ENCODE results near the gene STXBP5L. TPM values are rescaled to one million over a fixed set of nuclear protein-coding genes. Genes with fewer than 3 reads are reported as not detected.

STXBP5L gene
- total and polyA plus RNA-seq, 2 experiments from 2014 or later = 0.02 to 0.24 TPM

GRCh38 chr3:121414924-121415323 is 506.9 kb downstream of the STXBP5L start:
- TF ChIP-seq CTCF (IDR thresholded peaks at IDR 0.05; ENCODE audit: low read depth, low read length) = no peak
- no peaks in the 10 kb centered on the region for H3K9me3 ChIP-seq (ENCODE audit: low read depth)
- DNase-seq (ENCODE audit: low read depth in 1 of 2, low spot score in 1 of 2) = peak in 1 of 2 donors; percentile 7

GRCh38 chr3:121418182-121418581 is 510.2 kb downstream of the STXBP5L start:
- Histone ChIP-seq H3K27me3 (no peaks in the 10 kb centered on the region), H3K4me1 (ENCODE audit: low read depth) (no peaks in the 10 kb centered on the region), H3K9me3 (ENCODE audit: low read depth) (no peaks in the 10 kb centered on the region), H3K36me3 (no peaks in the 10 kb centered on the region), H3K27ac (no peak overlapping the region), H3K4me3 (no peak overlapping the region)
- DNase-seq (ENCODE audit: low read depth in 1 of 2, low spot score in 1 of 2) = no peak
- TF ChIP-seq CTCF (IDR thresholded peaks at IDR 0.05; ENCODE audit: low read depth, low read length) = no peak

More at GRCh38 chr3:121414924-121415323, 506.9 kb downstream of the STXBP5L start:
- Histone ChIP-seq H3K36me3 (no peaks in the 10 kb centered on the region), H3K4me1 (ENCODE audit: low read depth) (no peaks in the 10 kb centered on the region), H3K27me3 (no peaks in the 10 kb centered on the region), H3K4me3 (no peak overlapping the region), H3K27ac (no peak overlapping the region)

GRCh38 chr3:121424549-121424948 is 516.5 kb downstream of the STXBP5L start:
- H3K4me1 ChIP-seq (ENCODE audit: low read depth) = no peaks in the 10 kb centered on the region
- no peak for DNase-seq (ENCODE audit: low read depth in 1 of 2, low spot score in 1 of 2)
- TF ChIP-seq CTCF (IDR thresholded peaks at IDR 0.05; ENCODE audit: low read depth, low read length) = no peak
- H3K27me3 ChIP-seq = no peaks in the 10 kb centered on the region
- no peaks in the 10 kb centered on the region for H3K9me3 ChIP-seq (ENCODE audit: low read depth)
- no peak overlapping the region for H3K27ac ChIP-seq
- no peak overlapping the region for H3K4me3 ChIP-seq
- no peaks in the 10 kb centered on the region for H3K36me3 ChIP-seq

- no peaks in the 10 kb centered on the region for H3K9me3 ChIP-seq (ENCODE audit: low read depth)
- H3K27ac ChIP-seq = no peak overlapping the region
- TF ChIP-seq CTCF (IDR thresholded peaks at IDR 0.05; ENCODE audit: low read depth, low read length) = no peak
- H3K36me3 ChIP-seq = no peaks in the 10 kb centered on the region
- no peaks in the 10 kb centered on the region for H3K4me1 ChIP-seq (ENCODE audit: low read depth)
- DNase-seq (ENCODE audit: low read depth in 1 of 2, low spot score in 1 of 2) = no peak
- H3K4me3 ChIP-seq = no peak overlapping the region
- H3K27me3 ChIP-seq = no peaks in the 10 kb centered on the region
These were observed 522.7 kb downstream of the STXBP5L start for GRCh38 chr3:121430664-121431215.

- H3K27me3 ChIP-seq = no peaks in the 10 kb centered on the region
- peak in 1 of 2 donors; percentile 65 for DNase-seq (ENCODE audit: low read depth in 1 of 2, low spot score in 1 of 2)
- no peak overlapping the region for H3K4me3 ChIP-seq
- H3K27ac ChIP-seq = no peak overlapping the region
- no peaks in the 10 kb centered on the region for H3K9me3 ChIP-seq (ENCODE audit: low read depth)
- H3K4me1 ChIP-seq (ENCODE audit: low read depth) = no peaks in the 10 kb centered on the region
- no peak for TF ChIP-seq CTCF (IDR thresholded peaks at IDR 0.05; ENCODE audit: low read depth, low read length)
- H3K36me3 ChIP-seq = no peaks in the 10 kb centered on the region
These were observed 523.9 kb downstream of the STXBP5L start for GRCh38 chr3:121431726-121432517.
